MCF 10A (cell line): ENCODE measurements around the gene NME3. TPM values are rescaled to one million over a fixed set of nuclear protein-coding genes. Genes with fewer than 3 reads are reported as not detected.

Experiments used
- BruUV-seq: library from RNA; stranded (reverse); fragments of 400-500 nt; replicated peaks from 2 replicates; lab custom pipeline; 2021; lab: Mats Ljungman, UMichigan
- CTCF ChIA-PET: fragments of 300-600 bp; sonication (Branson Sonifier 250); formaldehyde crosslinking; extraction: SDS; loops from one replicate; lab custom pipeline; 2021; ENCODE audit warnings: antibody characterized with exemption, inconsistent platforms; lab: Yijun Ruan, JAX
- POLR2A ChIA-PET: fragments of 300-600, 350-650 bp; sonication (Branson Sonifier 250); formaldehyde crosslinking; extraction: SDS; loops from one replicate; lab custom pipeline; 2020; ENCODE audit warnings: antibody characterized with exemption, inconsistent platforms; lab: Yijun Ruan, JAX
- DNase-seq: peaks from one replicate; pipeline ENCODE4 v3.0.0-alpha.2; 2018; ENCODE audit not compliant: unreplicated experiment
- H3K27ac Mint-ChIP-seq: one replicate; pipeline ENCODE4 v1.8.0; 2022; ENCODE audit warnings: mild to moderate bottlenecking, low read depth, mixed read lengths; ENCODE audit not compliant: unreplicated experiment
- H3K27me3 Mint-ChIP-seq: one replicate; pipeline ENCODE4 v1.8.0; 2022; ENCODE audit warnings: mixed read lengths; ENCODE audit not compliant: insufficient read depth, unreplicated experiment
- H3K36me3 Mint-ChIP-seq: one replicate; pipeline ENCODE4 v1.8.0; 2022; ENCODE audit warnings: mild to moderate bottlenecking, moderate library complexity, mixed read lengths; ENCODE audit not compliant: insufficient read depth, unreplicated experiment
- H3K4me1 Mint-ChIP-seq: one replicate; pipeline ENCODE4 v1.8.0; 2022; ENCODE audit warnings: mixed read lengths; ENCODE audit not compliant: insufficient read depth, unreplicated experiment
- H3K4me3 Mint-ChIP-seq: one replicate; pipeline ENCODE4 v1.8.0; 2022; ENCODE audit warnings: mild to moderate bottlenecking, moderate library complexity, mixed read lengths; ENCODE audit not compliant: unreplicated experiment
- H3K9me3 Mint-ChIP-seq: one replicate; pipeline ENCODE4 v1.8.0; 2022; ENCODE audit warnings: mixed read lengths; ENCODE audit not compliant: unreplicated experiment
- intact Hi-C: fragments of 100-400 bp; cut with micrococcal nuclease; formaldehyde crosslinking; loops from 2 replicates; pipeline ENCODE4 v1.14.1; 2022
- total RNA-seq: library from RNA; stranded (reverse); gene quantifications from 2 replicates; pipeline ENCODE4 v1.2.3, GENCODE V29; 2022
- TF ChIP-seq, protein P1 (sequence below): fragments of 200-600 bp; IDR thresholded peaks from one replicate; pipeline ENCODE4 v1.8.0; 2022; ENCODE audit warnings: antibody characterized with exemption, mild to moderate bottlenecking; ENCODE audit not compliant: unreplicated experiment

NME3 gene
- total RNA-seq, 1 experiment from 2014 or later, result 44.0 TPM

DNA sequence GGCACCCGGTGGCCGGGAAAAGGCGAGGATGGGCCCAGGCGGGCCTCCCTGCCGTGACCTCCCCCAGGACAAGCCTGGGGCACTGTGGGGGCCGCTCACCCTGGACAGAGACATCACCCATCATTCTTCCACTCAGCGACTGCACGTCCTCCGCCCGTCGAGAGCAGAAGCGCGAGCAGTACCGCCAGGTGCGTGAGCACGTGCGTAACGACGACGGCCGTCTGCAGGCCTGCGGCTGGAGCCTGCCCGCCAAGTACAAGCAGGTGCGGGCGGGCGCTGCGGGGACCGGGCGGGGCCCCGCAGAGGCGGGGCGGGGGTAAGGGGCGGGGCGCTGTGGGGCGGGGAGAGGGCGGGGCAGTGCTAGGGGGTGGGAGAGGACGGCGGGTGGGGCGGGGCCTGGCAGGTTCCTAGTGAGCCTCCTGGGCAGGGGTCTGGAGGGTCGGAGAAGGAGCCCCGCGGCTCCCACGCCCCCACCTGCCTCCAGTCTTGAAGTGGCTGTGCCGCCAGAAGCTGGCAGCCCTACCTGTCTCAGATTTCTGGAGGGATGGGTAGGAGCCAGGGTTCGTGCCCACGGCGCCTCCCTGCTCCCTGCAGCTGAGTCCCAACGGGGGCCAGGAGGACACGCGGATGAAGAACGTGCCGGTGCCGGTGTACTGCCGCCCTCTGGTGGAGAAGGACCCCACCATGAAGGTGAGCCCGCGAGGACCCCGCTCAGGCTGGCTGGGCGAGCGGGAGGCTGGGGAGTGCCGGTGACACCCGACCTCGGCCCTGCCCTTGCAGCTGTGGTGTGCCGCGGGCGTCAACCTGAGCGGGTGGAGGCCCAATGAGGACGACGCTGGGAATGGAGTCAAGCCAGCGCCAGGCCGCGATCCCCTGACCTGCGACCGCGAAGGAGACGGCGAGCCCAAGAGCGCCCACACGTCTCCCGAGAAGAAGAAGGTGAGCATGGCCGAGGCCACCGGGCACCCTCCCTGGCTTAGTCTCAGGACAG lies 7.5 kb downstream of the NME3 start:
- Mint-ChIP-seq H3K27ac (no peak overlapping the region), H3K4me3 (no peak overlapping the region), H3K36me3 (peaks cover 61% of the 10 kb centered on the region), H3K4me1 (no peaks in the 10 kb centered on the region), H3K27me3 (no peaks in the 10 kb centered on the region), H3K9me3 (no peaks in the 10 kb centered on the region)
- intact Hi-C loops, result no loop called here
- ChIA-PET POLR2A (interaction anchor here (0.6 to 1.8 kb wide), 2 partner anchors 9 to 56 kb away, joined by 5 read pairs; partner anchors contain the start of genes EME2 and MRPS34), CTCF (interaction anchor here (0.6 to 1.6 kb wide), 5 partner anchors 13 to 74 kb away, joined by 3 read pairs; no protein-coding TSS in a partner anchor)
- DNase-seq, result no peak
- TF ChIP-seq, protein P1, sequence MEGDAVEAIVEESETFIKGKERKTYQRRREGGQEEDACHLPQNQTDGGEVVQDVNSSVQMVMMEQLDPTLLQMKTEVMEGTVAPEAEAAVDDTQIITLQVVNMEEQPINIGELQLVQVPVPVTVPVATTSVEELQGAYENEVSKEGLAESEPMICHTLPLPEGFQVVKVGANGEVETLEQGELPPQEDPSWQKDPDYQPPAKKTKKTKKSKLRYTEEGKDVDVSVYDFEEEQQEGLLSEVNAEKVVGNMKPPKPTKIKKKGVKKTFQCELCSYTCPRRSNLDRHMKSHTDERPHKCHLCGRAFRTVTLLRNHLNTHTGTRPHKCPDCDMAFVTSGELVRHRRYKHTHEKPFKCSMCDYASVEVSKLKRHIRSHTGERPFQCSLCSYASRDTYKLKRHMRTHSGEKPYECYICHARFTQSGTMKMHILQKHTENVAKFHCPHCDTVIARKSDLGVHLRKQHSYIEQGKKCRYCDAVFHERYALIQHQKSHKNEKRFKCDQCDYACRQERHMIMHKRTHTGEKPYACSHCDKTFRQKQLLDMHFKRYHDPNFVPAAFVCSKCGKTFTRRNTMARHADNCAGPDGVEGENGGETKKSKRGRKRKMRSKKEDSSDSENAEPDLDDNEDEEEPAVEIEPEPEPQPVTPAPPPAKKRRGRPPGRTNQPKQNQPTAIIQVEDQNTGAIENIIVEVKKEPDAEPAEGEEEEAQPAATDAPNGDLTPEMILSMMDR, result peak; percentile 33
- no TSS peak for BruUV-seq

- Mint-ChIP-seq H3K27me3 (no peaks in the 10 kb centered on the region), H3K4me3 (no peak overlapping the region), H3K9me3 (no peaks in the 10 kb centered on the region), H3K4me1 (no peaks in the 10 kb centered on the region), H3K36me3 (peaks cover 53% of the 10 kb centered on the region), H3K27ac (no peak overlapping the region)
- ChIA-PET CTCF (interaction anchor here (0.6 to 1.0 kb wide), 3 partner anchors 12 to 56 kb away, joined by 3 read pairs; no protein-coding TSS in a partner anchor), POLR2A (no interaction called here)
- intact Hi-C loops, result no loop called here
- DNase-seq, result no peak
- TF ChIP-seq, protein P1, result no peak
- BruUV-seq, result no TSS peak
Measured at GRCh38 chr16:1762879-1763520, 8.3 kb downstream of the NME3 start.

- DNase-seq, result no peak
- Mint-ChIP-seq H3K9me3 (no peaks in the 10 kb centered on the region), H3K27me3 (no peaks in the 10 kb centered on the region), H3K4me1 (no peaks in the 10 kb centered on the region), H3K27ac (no peak overlapping the region), H3K4me3 (no peak overlapping the region), H3K36me3 (peaks cover 46% of the 10 kb centered on the region)
- BruUV-seq, result no TSS peak
- TF ChIP-seq, protein P1, result no peak
- CTCF ChIA-PET, result interaction anchor here (1.0 kb wide), 1 partner anchor 12 kb away, joined by 3 read pairs; no protein-coding TSS in a partner anchor
- intact Hi-C loops, result no loop called here
- POLR2A ChIA-PET, result no interaction called here
Measured at GRCh38 chr16:1762196-1762878, 9.0 kb downstream of the NME3 start.
